Fibroblast of lung (primary cell): Measurements from ENCODE around the gene USP44. TPM values are rescaled to one million over a fixed set of nuclear protein-coding genes. Genes with fewer than 3 reads are reported as not detected.
A peak's percentile ranks its signal among the peaks of the same experiment; 100 is the strongest.

ENCODE experiments used
- DNase-seq, 2 donors: peaks; one replicate each; pipeline versions ENCODE4 v3.0.0 to v3.0.0-alpha.2; 2010; ENCODE audit warnings: low read depth in 2 of 2
- H2AFZ ChIP-seq: 2 replicates; pipeline ENCODE4 v1.5.1; 2012; ENCODE audit warnings: low read length, control low read depth, inconsistent platforms
- H3K27ac ChIP-seq: 2 replicates; pipeline ENCODE4 v1.5.1; 2011; ENCODE audit warnings: low read length, control low read depth; ENCODE audit not compliant: insufficient read depth
- H3K27me3 ChIP-seq: 2 replicates; pipeline ENCODE4 v1.5.1; 2011; ENCODE audit warnings: mild to moderate bottlenecking, low read length; ENCODE audit not compliant: control insufficient read depth, insufficient read depth
- H3K36me3 ChIP-seq: 2 replicates; pipeline ENCODE4 v1.5.1; 2011; ENCODE audit warnings: low read length; ENCODE audit not compliant: control insufficient read depth, insufficient read depth
- H3K4me1 ChIP-seq: 2 replicates; pipeline ENCODE4 v1.5.1; 2011; ENCODE audit warnings: low read length; ENCODE audit not compliant: control insufficient read depth, insufficient read depth; ENCODE audit errors: extremely low read depth
- H3K4me2 ChIP-seq: 2 replicates; pipeline ENCODE4 v1.5.1; 2011; ENCODE audit warnings: low read length, control low read depth; ENCODE audit not compliant: insufficient read depth; ENCODE audit errors: extremely low read depth
- H3K4me3 ChIP-seq, 4 experiments: fragments of 200-600 bp in 1 of 4; sonication (generic) in 1 of 4; replicated peaks in 1 of 4; 2 replicates each; pipeline ENCODE4 v1.5.1; 2011 to 2016; ENCODE audit warnings: low read length in 4 of 4, low read depth in 3 of 4, mild to moderate bottlenecking in 3 of 4, control low read depth in 2 of 4, inconsistent platforms in 1 of 4, mixed read lengths in 1 of 4; ENCODE audit not compliant: insufficient read depth in 1 of 4; ENCODE audit errors: control extremely low read depth in 1 of 4
- H3K79me2 ChIP-seq: 2 replicates; pipeline ENCODE4 v1.5.1; 2012; ENCODE audit warnings: mild to moderate bottlenecking, low read length, inconsistent platforms; ENCODE audit not compliant: control insufficient read depth, insufficient read depth
- H3K9ac ChIP-seq: 2 replicates; pipeline ENCODE4 v1.5.1; 2011; ENCODE audit warnings: mild to moderate bottlenecking, low read length, control low read depth; ENCODE audit not compliant: insufficient read depth
- H3K9me3 ChIP-seq: 2 replicates; pipeline ENCODE4 v1.5.1; 2012; ENCODE audit warnings: low read depth, low read length; ENCODE audit not compliant: control insufficient read depth, insufficient read depth
- H4K20me1 ChIP-seq: 2 replicates; pipeline ENCODE4 v1.5.1; 2011; ENCODE audit warnings: low read length; ENCODE audit not compliant: control insufficient read depth, insufficient read depth; ENCODE audit errors: extremely low read depth
- CTCF ChIP-seq, 2 donors: IDR thresholded peaks in 1 of 2; conservative IDR thresholded peaks in 1 of 2; 1 replicate in 1 of 2; 2 replicates in 1 of 2; pipeline ENCODE4 v1.5.1; 2011 to 2012; ENCODE audit warnings: low read length in 2 of 2, control low read depth in 1 of 2, inconsistent platforms in 1 of 2, low read depth in 1 of 2, mild to moderate bottlenecking in 1 of 2
- EZH2 ChIP-seq: IDR thresholded peaks from 2 replicates; pipeline ENCODE4 v1.5.1; 2012; ENCODE audit warnings: low read length, control low read depth, mild to moderate bottlenecking; ENCODE audit errors: missing control alignments
- polyA plus RNA-seq, 2 donors: library from polyadenylated mRNA; depleted of rRNA in 1 of 2; stranded (reverse) in 1 of 2; unstranded in 1 of 2; fragments of >200 nt; gene quantifications; 2 replicates each; pipeline ENCODE4 v1.2.1, GENCODE V29; 2011 to 2012; ENCODE audit warnings: missing spikeins in 1 of 2
- total RNA-seq: library from RNA; depleted of rRNA; stranded (reverse); fragments of >200 nt; gene quantifications from 2 replicates; pipeline ENCODE4 v1.2.1, GENCODE V29; 2014

USP44 gene
- total and polyA plus RNA-seq, 2 donors (not counting 1 experiment from before 2014, with no cell fraction given), result 7.0 to 27.4 TPM

GRCh38 chr12:95577820-95578219 is 26.5 kb upstream of the USP44 start:
- H3K36me3 ChIP-seq, result no peaks in the 10 kb centered on the region

GRCh38 chr12:95574799-95575452 is 23.6 kb upstream of the USP44 start:
- Histone ChIP-seq H3K36me3 (no peaks in the 10 kb centered on the region), H3K9me3 (no peaks in the 10 kb centered on the region), H4K20me1 (no peaks in the 10 kb centered on the region), H3K79me2 (no peaks in the 10 kb centered on the region), H3K4me1 (no peaks in the 10 kb centered on the region), H3K4me2 (no peak overlapping the region), H3K27me3 (no peaks in the 10 kb centered on the region), H3K9ac (no peak overlapping the region), H3K4me3 (no peak overlapping the region), H3K27ac (no peak overlapping the region), H2AFZ (peak overlapping the region; percentile 24)
- TF ChIP-seq CTCF (conservative IDR thresholded peaks at IDR 0.05 in 1 of 2, IDR thresholded peaks at IDR 0.05 in 1 of 2; ENCODE audit: low read depth in 1 of 2, low read length in 2 of 2) (peak; percentile 70 to 85), EZH2 (no peak)
- peak; percentile 32 to 57 for DNase-seq

More at GRCh38 chr12:95577820-95578219, 26.5 kb upstream of the USP44 start:
- Histone ChIP-seq H3K4me2 (no peak overlapping the region), H3K27ac (no peak overlapping the region), H4K20me1 (no peaks in the 10 kb centered on the region), H3K4me1 (no peaks in the 10 kb centered on the region), H3K9me3 (no peaks in the 10 kb centered on the region), H3K4me3 (no peak overlapping the region), H3K9ac (no peak overlapping the region), H2AFZ (no peak overlapping the region), H3K79me2 (no peaks in the 10 kb centered on the region), H3K27me3 (no peaks in the 10 kb centered on the region)
- TF ChIP-seq CTCF (conservative IDR thresholded peaks at IDR 0.05 in 1 of 2, IDR thresholded peaks at IDR 0.05 in 1 of 2; ENCODE audit: low read depth in 1 of 2, low read length in 2 of 2) (no peak), EZH2 (no peak)
- no peak for DNase-seq

- Histone ChIP-seq H3K4me3 (no peak overlapping the region), H3K27me3 (no peaks in the 10 kb centered on the region), H3K36me3 (no peaks in the 10 kb centered on the region), H3K79me2 (no peaks in the 10 kb centered on the region), H3K9ac (no peak overlapping the region), H3K9me3 (no peaks in the 10 kb centered on the region), H2AFZ (no peak overlapping the region), H3K4me1 (no peaks in the 10 kb centered on the region), H3K27ac (no peak overlapping the region), H4K20me1 (no peaks in the 10 kb centered on the region), H3K4me2 (no peak overlapping the region)
- TF ChIP-seq EZH2 (no peak), CTCF (conservative IDR thresholded peaks at IDR 0.05 in 1 of 2, IDR thresholded peaks at IDR 0.05 in 1 of 2; ENCODE audit: low read depth in 1 of 2, low read length in 2 of 2) (no peak)
- no peak for DNase-seq
Observed at GRCh38 chr12:95573951-95574576, 22.8 kb upstream of the USP44 start.
